Stimulated activated effector memory CD8-positive, alpha-beta T cell treated with anti-CD3 and anti-CD28 coated beads, Interleukin-12 subunit alpha, Interleukin-12 subunit beta, amount 100 ng/mL, for 72 hours (primary cell): Measurements from ENCODE around the gene PPIP5K2.
"Not testable (repeated sequence)": the region's sequence is repeated elsewhere in the genome, so short reads cannot be mapped to it uniquely, and the experiment has no call there.

Experiments
- ATAC-seq: fragments of 150-1000 bp; cut with Tn5 transposase; 2 replicates; pipeline ENCODE4 v1.10.0; 2021
- DNase-seq, 2 donors: peaks; one replicate each; pipeline ENCODE4 v3.0.0; 2021 to 2022; ENCODE audit warnings: low spot score in 2 of 2
- H3K27ac Mint-ChIP-seq: one replicate; pipeline ENCODE4 v1.8.0; 2022; ENCODE audit warnings: mild to moderate bottlenecking, mixed read lengths
- H3K36me3 Mint-ChIP-seq: one replicate; pipeline ENCODE4 v1.8.0; 2022; ENCODE audit warnings: mild to moderate bottlenecking, mixed read lengths
- H3K4me1 Mint-ChIP-seq: one replicate; pipeline ENCODE4 v1.8.0; 2022; ENCODE audit warnings: mixed read lengths
- H3K4me3 Mint-ChIP-seq: one replicate; pipeline ENCODE4 v1.8.0; 2022; ENCODE audit warnings: mild to moderate bottlenecking, mixed read lengths
- H3K9me3 Mint-ChIP-seq: one replicate; pipeline ENCODE4 v1.8.0; 2022; ENCODE audit warnings: mixed read lengths

The PPIP5K2 gene

GRCh38 chr5:103119765-103120606 is at the start of gene PPIP5K2, which contains the start of gene GIN1:
TSS of gene PPIP5K2 (plus strand) at chr5:103120301. CDS start at chr5:103129590, 9,289 bp downstream.
TSS of gene GIN1 (minus strand) at chr5:103120138. CDS start at chr5:103108707, 11,431 bp downstream.
- peaks cover 10% of the 10 kb centered on the region for H3K36me3 Mint-ChIP-seq
- peak within 1 kb of the TSS; percentile 92 for H3K4me3 Mint-ChIP-seq
- H3K9me3 Mint-ChIP-seq, result no peaks in the 10 kb centered on the region
- H3K27ac Mint-ChIP-seq, result peak within 1 kb of the TSS; percentile 98
- ATAC-seq, result peak; percentile 96
- peak; percentile 88 to 99 for DNase-seq
- H3K4me1 Mint-ChIP-seq, result peaks cover 29% of the 10 kb centered on the region

- H3K36me3 Mint-ChIP-seq, ATAC-seq, DNase-seq, H3K27ac Mint-ChIP-seq, H3K4me3 Mint-ChIP-seq, H3K4me1 Mint-ChIP-seq: not testable (repeated sequence)
- peaks cover 34% of the 10 kb centered on the region for H3K9me3 Mint-ChIP-seq
Measured at GRCh38 chr5:103073500-103073899, 46.6 kb upstream of the PPIP5K2 start.

- ATAC-seq, result no peak
- H3K36me3 Mint-ChIP-seq, result no peaks in the 10 kb centered on the region
- peaks cover 40% of the 10 kb centered on the region for H3K9me3 Mint-ChIP-seq
- H3K4me1 Mint-ChIP-seq, result no peaks in the 10 kb centered on the region
- no peak overlapping the region for H3K27ac Mint-ChIP-seq
- no peak overlapping the region for H3K4me3 Mint-ChIP-seq
- no peak for DNase-seq
Measured at GRCh38 chr5:103075442-103075841, 44.7 kb upstream of the PPIP5K2 start.

- Mint-ChIP-seq H3K36me3 (no peaks in the 10 kb centered on the region), H3K4me3 (no peak overlapping the region), H3K9me3 (peaks cover 60% of the 10 kb centered on the region), H3K27ac (no peak overlapping the region), H3K4me1 (no peaks in the 10 kb centered on the region)
- DNase-seq (no peak), ATAC-seq (no peak)
Measured at GRCh38 chr5:103079796-103080195, 40.3 kb upstream of the PPIP5K2 start.

GRCh38 chr5:103086547-103086946 is 33.6 kb upstream of the PPIP5K2 start:
- Mint-ChIP-seq H3K4me3 (no peak overlapping the region), H3K9me3 (peaks cover 28% of the 10 kb centered on the region), H3K27ac (no peak overlapping the region), H3K4me1 (no peaks in the 10 kb centered on the region), H3K36me3 (peaks cover 21% of the 10 kb centered on the region)
- no peak for DNase-seq
- no peak for ATAC-seq

GRCh38 chr5:103089272-103089671 is 30.8 kb upstream of the PPIP5K2 start:
- Mint-ChIP-seq H3K4me1 (no peaks in the 10 kb centered on the region), H3K9me3 (peaks cover 6% of the 10 kb centered on the region), H3K27ac (no peak overlapping the region), H3K4me3 (no peak overlapping the region), H3K36me3 (peaks cover 26% of the 10 kb centered on the region)
- ATAC-seq (no peak), DNase-seq (no peak)

GRCh38 chr5:103090791-103091190 is 29.3 kb upstream of the PPIP5K2 start:
- Mint-ChIP-seq H3K4me1 (no peaks in the 10 kb centered on the region), H3K9me3 (peaks cover 5% of the 10 kb centered on the region), H3K27ac (no peak overlapping the region), H3K36me3 (peaks cover 22% of the 10 kb centered on the region), H3K4me3 (no peak overlapping the region)
- ATAC-seq (no peak), DNase-seq (no peak)

- no peak for ATAC-seq
- no peak overlapping the region for H3K27ac Mint-ChIP-seq
- DNase-seq, result no peak
- H3K36me3 Mint-ChIP-seq, result peaks cover 21% of the 10 kb centered on the region
- no peaks in the 10 kb centered on the region for H3K4me1 Mint-ChIP-seq
- H3K4me3 Mint-ChIP-seq, result no peak overlapping the region
- H3K9me3 Mint-ChIP-seq, result no peaks in the 10 kb centered on the region
Measured at GRCh38 chr5:103092676-103093075, 27.4 kb upstream of the PPIP5K2 start.

- no peaks in the 10 kb centered on the region for H3K9me3 Mint-ChIP-seq
- H3K27ac Mint-ChIP-seq, result no peak overlapping the region
- ATAC-seq, result no peak
Measured at GRCh38 chr5:103093727-103094126, 26.4 kb upstream of the PPIP5K2 start.

GRCh38 chr5:103094737-103095136 is 25.4 kb upstream of the PPIP5K2 start:
- H3K36me3 Mint-ChIP-seq, result peaks cover 21% of the 10 kb centered on the region
- no peak overlapping the region for H3K27ac Mint-ChIP-seq
- ATAC-seq (no peak), DNase-seq (no peak)
- H3K4me3 Mint-ChIP-seq, result no peak overlapping the region
- no peaks in the 10 kb centered on the region for H3K4me1 Mint-ChIP-seq
- H3K9me3 Mint-ChIP-seq, result no peaks in the 10 kb centered on the region

More at GRCh38 chr5:103093727-103094126, 26.4 kb upstream of the PPIP5K2 start:
- Mint-ChIP-seq H3K4me3 (no peak overlapping the region), H3K4me1 (no peaks in the 10 kb centered on the region), H3K36me3 (peaks cover 21% of the 10 kb centered on the region)
- no peak for DNase-seq

- DNase-seq (no peak), ATAC-seq (no peak)
- peaks cover 32% of the 10 kb centered on the region for H3K36me3 Mint-ChIP-seq
Measured at GRCh38 chr5:103098993-103099392, 21.1 kb upstream of the PPIP5K2 start.

GRCh38 chr5:103101079-103101750 is 18.9 kb upstream of the PPIP5K2 start:
- DNase-seq, result no peak
- Mint-ChIP-seq H3K9me3 (no peaks in the 10 kb centered on the region), H3K4me3 (no peak overlapping the region), H3K27ac (no peak overlapping the region), H3K36me3 (peaks cover 23% of the 10 kb centered on the region), H3K4me1 (no peaks in the 10 kb centered on the region)
- ATAC-seq, result no peak

More at GRCh38 chr5:103098993-103099392, 21.1 kb upstream of the PPIP5K2 start:
- Mint-ChIP-seq H3K9me3 (no peaks in the 10 kb centered on the region), H3K4me3 (no peak overlapping the region), H3K27ac (no peak overlapping the region), H3K4me1 (no peaks in the 10 kb centered on the region)

GRCh38 chr5:103102234-103102633 is 17.9 kb upstream of the PPIP5K2 start:
- H3K4me3 Mint-ChIP-seq, result no peak overlapping the region
- H3K36me3 Mint-ChIP-seq, result peaks cover 18% of the 10 kb centered on the region

GRCh38 chr5:103108086-103108485 is 12.0 kb upstream of the PPIP5K2 start:
- Mint-ChIP-seq H3K9me3 (peaks cover 4% of the 10 kb centered on the region), H3K36me3 (peaks cover 14% of the 10 kb centered on the region), H3K4me1 (peaks cover 16% of the 10 kb centered on the region), H3K4me3 (no peak overlapping the region), H3K27ac (no peak overlapping the region)
- DNase-seq, result no peak
- ATAC-seq, result no peak

More at GRCh38 chr5:103102234-103102633, 17.9 kb upstream of the PPIP5K2 start:
- Mint-ChIP-seq H3K4me1 (no peaks in the 10 kb centered on the region), H3K27ac (no peak overlapping the region), H3K9me3 (no peaks in the 10 kb centered on the region)
- no peak for ATAC-seq
- no peak for DNase-seq

GRCh38 chr5:103109277-103109676 is 10.8 kb upstream of the PPIP5K2 start:
- no peak for DNase-seq
- peaks cover 17% of the 10 kb centered on the region for H3K4me1 Mint-ChIP-seq
- H3K9me3 Mint-ChIP-seq, result peaks cover 4% of the 10 kb centered on the region
- H3K4me3 Mint-ChIP-seq, result no peak overlapping the region
- no peak for ATAC-seq
- H3K36me3 Mint-ChIP-seq, result peaks cover 14% of the 10 kb centered on the region
- H3K27ac Mint-ChIP-seq, result no peak overlapping the region

- Mint-ChIP-seq H3K27ac (no peak overlapping the region), H3K9me3 (peaks cover 4% of the 10 kb centered on the region), H3K4me1 (peaks cover 22% of the 10 kb centered on the region), H3K4me3 (no peak overlapping the region), H3K36me3 (peaks cover 14% of the 10 kb centered on the region)
- no peak for ATAC-seq
- DNase-seq, result no peak
Measured at GRCh38 chr5:103110403-103110802, 9.7 kb upstream of the PPIP5K2 start.
